K562 (cell line): Measurements from ENCODE around the gene PPP1R14B. TPM values are rescaled to one million over a fixed set of nuclear protein-coding genes. Genes with fewer than 3 reads are reported as not detected.

Experiments used
- ATF6 ChIP-seq: sonication (generic); formaldehyde crosslinking; IDR thresholded peaks from 2 replicates; pipeline ENCODE4 v1.4.0; 2020; ENCODE audit warnings: mild to moderate bottlenecking, missing genetic modification reagents
- CBX3 ChIP-seq, 2 experiments: IDR thresholded peaks; 1 replicate in 1 of 2; 2 replicates in 1 of 2; pipeline ENCODE4 v1.6.1; 2012; ENCODE audit warnings: inconsistent platforms in 2 of 2, low read length in 2 of 2, borderline replicate concordance in 1 of 2, control low read depth in 1 of 2
- CUX1 ChIP-seq: fragments of 200-800 bp; sonication (Bioruptor generic); IDR thresholded peaks from 2 replicates; pipeline ENCODE4 v1.6.1; 2016; ENCODE audit warnings: missing genetic modification characterization, missing compliant biosample characterization
- CXXC5 ChIP-seq: fragments of 250-450 bp; sonication (Bioruptor Pico); IDR thresholded peaks from 2 replicates; pipeline ENCODE4 v1.8.0; 2022; ENCODE audit warnings: inconsistent platforms, mild to moderate bottlenecking, moderate library complexity
- ETV5 ChIP-seq: sonication (generic); formaldehyde crosslinking; IDR thresholded peaks from 2 replicates; pipeline ENCODE4 v1.4.0; 2020; ENCODE audit warnings: low read depth, mild to moderate bottlenecking, missing genetic modification reagents
- GABPB2 ChIP-seq: fragments of 250-450 bp; sonication (Bioruptor Pico); conservative IDR thresholded peaks from 2 replicates; pipeline ENCODE4 v1.5.1; 2021; ENCODE audit warnings: mild to moderate bottlenecking
- JUNB ChIP-seq: fragments of 450-650 bp; formaldehyde crosslinking; conservative IDR thresholded peaks from 2 replicates; pipeline ENCODE4 v1.4.0; 2020; ENCODE audit warnings: mild to moderate bottlenecking
- KAT7 ChIP-seq: sonication (generic); formaldehyde crosslinking; IDR thresholded peaks from 2 replicates; pipeline ENCODE4 v1.8.0; 2022; ENCODE audit warnings: missing genetic modification reagents, mild to moderate bottlenecking, borderline replicate concordance
- MAFF ChIP-seq: IDR thresholded peaks from 2 replicates; pipeline ENCODE4 v1.6.1; 2012; ENCODE audit warnings: low read length, improper control_type of control experiment
- MAFK ChIP-seq: IDR thresholded peaks from 2 replicates; pipeline ENCODE4 v1.6.1; 2011; ENCODE audit warnings: low read length, improper control_type of control experiment
- POLR2A ChIP-seq: fragments of 450-650 bp; conservative IDR thresholded peaks from 2 replicates; pipeline ENCODE4 v1.6.1; 2016
- RB1 ChIP-seq: fragments of 450-650 bp; IDR thresholded peaks from 2 replicates; pipeline ENCODE4 v1.6.1; 2017; ENCODE audit warnings: low read depth, mild to moderate bottlenecking
- RBM25 ChIP-seq: fragments of 200-400 bp; formaldehyde crosslinking; IDR thresholded peaks from 2 replicates; pipeline ENCODE4 v1.6.1; 2018; ENCODE audit warnings: low read length, low read depth, moderate library complexity; ENCODE audit not compliant: severe bottlenecking
- TAF1 ChIP-seq: IDR thresholded peaks from 2 replicates; pipeline ENCODE4 v1.6.1; 2011; ENCODE audit warnings: mild to moderate bottlenecking, low read length, moderate library complexity; ENCODE audit not compliant: insufficient read depth, control insufficient read depth, severe bottlenecking; ENCODE audit errors: extremely low read depth
- TSHZ1 ChIP-seq: fragments of 250-450 bp; sonication (Bioruptor Pico); IDR thresholded peaks from 2 replicates; pipeline ENCODE4 v1.4.0; 2020; ENCODE audit warnings: mild to moderate bottlenecking, moderate library complexity
- ZBTB17 ChIP-seq: fragments of 450-650 bp; formaldehyde crosslinking; IDR thresholded peaks from 2 replicates; pipeline ENCODE4 v1.4.0; 2020; ENCODE audit warnings: mild to moderate bottlenecking
- ZNF175 ChIP-seq: fragments of 200-800 bp; sonication (Bioruptor generic); IDR thresholded peaks from 2 replicates; pipeline ENCODE4 v1.6.1; 2016; ENCODE audit warnings: low read depth, mild to moderate bottlenecking, missing genetic modification characterization, missing compliant biosample characterization
- polyA plus RNA-seq, 8 experiments: library from polyadenylated mRNA; depleted of rRNA in 4 of 8; stranded (reverse) in 5 of 8; unstranded in 3 of 8; fragments of >200 nt; fragmentation: Nextera tagmentation in 2 of 8; fragmentation: Illumina TruSeq in 1 of 8; extraction: Ambion mirVana in 2 of 8; extraction: Trizol in 1 of 8; gene quantifications; 2 replicates each; pipeline versions ENCODE4 v1.2.1 to v1.2.3, GENCODE V29; 2011 to 2014; ENCODE audit warnings: inconsistent platforms in 1 of 8, missing spikeins in 1 of 8
- total RNA-seq, 7 experiments: library from RNA; depleted of rRNA in 6 of 7; stranded (reverse); fragments of >200 nt in 6 of 7; fragmentation: Illumina TruSeq in 2 of 7; extraction: Trizol in 2 of 7; gene quantifications; 2 replicates each; pipeline versions ENCODE4 v1.2.1 to v1.2.3, GENCODE V29; 2011 to 2021; ENCODE audit warnings: low replicate concordance in 1 of 7

The PPP1R14B gene
- total and polyA plus RNA-seq, 9 of the 15 experiments (the other 6 are each of a cell fraction or from before 2014, with no cell fraction given): 7.7 to 566 (median 212) TPM

- TF ChIP-seq TSHZ1 (no peak), MAFK (no peak), ETV5 (peak; percentile 46; the same call in 1 of the 2 replicates), CUX1 (CRISPR knock-in tag) (no peak), ATF6 (CRISPR knock-in tag) (0 out of 2 replicates have a peak, but pooled peaks have one; percentile 41), MAFF (no peak), RB1 (peak; percentile 55; the same call in 1 of the 2 replicates), ZBTB17 (CRISPR knock-in tag) (no peak), JUNB (CRISPR knock-in tag) (no peak), GABPB2 (CRISPR knock-in tag) (no peak), CXXC5 (CRISPR knock-in tag) (peak; percentile 46; the same call in 1 of the 2 replicates), ZNF175 (CRISPR knock-in tag) (no peak), CBX3 (IDR thresholded peaks at IDR 0.05; ENCODE audit: borderline replicate concordance in 1 of 2, low read length in 2 of 2) (0 out of 3 replicates have a peak, but pooled peaks of 1 of the 2 experiments have one; percentile 31), POLR2A (peak; percentile 62), RBM25 (no peak), KAT7 (CRISPR knock-in tag) (0 out of 2 replicates have a peak, but pooled peaks have one; percentile 72), TAF1 (peak; percentile 78)
Measured at GRCh38 chr11:64251016-64251752, 4.4 kb upstream of the PPP1R14B start, which contains the start of gene PLCB3 (continued).
